BE2C (cell line): ENCODE measurements around the gene NPFF.

Experiments
- DNase-seq: peaks from one replicate; pipeline ENCODE4 v3.0.0-alpha.2; 2020
- H3K27me3 ChIP-seq: fragments of 250-450 bp; sonication (Bioruptor Pico); 2 replicates; pipeline ENCODE4 v1.5.1; 2020; ENCODE audit warnings: mild to moderate bottlenecking
- H3K36me3 ChIP-seq: fragments of 250-450 bp; sonication (Bioruptor Pico); 2 replicates; pipeline ENCODE4 v1.5.1; 2020; ENCODE audit warnings: mild to moderate bottlenecking
- H3K4me1 ChIP-seq: fragments of 250-450 bp; sonication (Bioruptor Pico); 2 replicates; pipeline ENCODE4 v1.5.1; 2020
- H3K4me3 ChIP-seq: 2 replicates; pipeline ENCODE4 v1.5.1; 2011; ENCODE audit warnings: low read depth, low read length
- H3K9me3 ChIP-seq: fragments of 250-450 bp; sonication (Bioruptor Pico); 2 replicates; pipeline ENCODE4 v1.5.1; 2020
- TF ChIP-seq, protein P1 (sequence below): IDR thresholded peaks from 2 replicates; pipeline ENCODE4 v1.5.1; 2012; ENCODE audit warnings: mild to moderate bottlenecking, low read depth, low read length

Gene NPFF

DNA sequence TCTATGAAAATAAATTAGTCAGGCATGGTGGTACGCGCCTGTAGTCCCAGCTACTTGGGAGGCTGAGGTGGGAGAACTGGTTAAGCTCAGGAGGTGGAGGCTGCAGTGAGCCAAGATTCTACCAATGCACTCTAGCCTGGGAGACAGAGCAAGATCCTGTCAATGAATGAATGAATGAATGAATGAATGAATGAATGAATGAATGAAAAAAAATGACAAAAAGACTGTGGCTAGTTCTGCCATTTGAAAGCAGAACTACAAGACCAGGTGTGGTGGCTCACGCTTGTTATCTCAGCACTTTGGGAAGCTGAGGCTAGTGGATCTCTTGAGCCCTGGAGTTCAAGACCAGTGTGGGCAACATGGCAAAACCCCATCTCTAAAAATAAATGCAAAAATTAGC, 32.2 kb upstream of the NPFF start:
- DNase-seq: no peak
- Histone ChIP-seq H3K9me3 (no peaks in the 10 kb centered on the region), H3K4me1 (no peaks in the 10 kb centered on the region), H3K36me3 (peaks cover 15% of the 10 kb centered on the region), H3K27me3 (no peaks in the 10 kb centered on the region), H3K4me3 (no peak overlapping the region)
- TF ChIP-seq, protein P1, sequence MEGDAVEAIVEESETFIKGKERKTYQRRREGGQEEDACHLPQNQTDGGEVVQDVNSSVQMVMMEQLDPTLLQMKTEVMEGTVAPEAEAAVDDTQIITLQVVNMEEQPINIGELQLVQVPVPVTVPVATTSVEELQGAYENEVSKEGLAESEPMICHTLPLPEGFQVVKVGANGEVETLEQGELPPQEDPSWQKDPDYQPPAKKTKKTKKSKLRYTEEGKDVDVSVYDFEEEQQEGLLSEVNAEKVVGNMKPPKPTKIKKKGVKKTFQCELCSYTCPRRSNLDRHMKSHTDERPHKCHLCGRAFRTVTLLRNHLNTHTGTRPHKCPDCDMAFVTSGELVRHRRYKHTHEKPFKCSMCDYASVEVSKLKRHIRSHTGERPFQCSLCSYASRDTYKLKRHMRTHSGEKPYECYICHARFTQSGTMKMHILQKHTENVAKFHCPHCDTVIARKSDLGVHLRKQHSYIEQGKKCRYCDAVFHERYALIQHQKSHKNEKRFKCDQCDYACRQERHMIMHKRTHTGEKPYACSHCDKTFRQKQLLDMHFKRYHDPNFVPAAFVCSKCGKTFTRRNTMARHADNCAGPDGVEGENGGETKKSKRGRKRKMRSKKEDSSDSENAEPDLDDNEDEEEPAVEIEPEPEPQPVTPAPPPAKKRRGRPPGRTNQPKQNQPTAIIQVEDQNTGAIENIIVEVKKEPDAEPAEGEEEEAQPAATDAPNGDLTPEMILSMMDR: no peak

DNA sequence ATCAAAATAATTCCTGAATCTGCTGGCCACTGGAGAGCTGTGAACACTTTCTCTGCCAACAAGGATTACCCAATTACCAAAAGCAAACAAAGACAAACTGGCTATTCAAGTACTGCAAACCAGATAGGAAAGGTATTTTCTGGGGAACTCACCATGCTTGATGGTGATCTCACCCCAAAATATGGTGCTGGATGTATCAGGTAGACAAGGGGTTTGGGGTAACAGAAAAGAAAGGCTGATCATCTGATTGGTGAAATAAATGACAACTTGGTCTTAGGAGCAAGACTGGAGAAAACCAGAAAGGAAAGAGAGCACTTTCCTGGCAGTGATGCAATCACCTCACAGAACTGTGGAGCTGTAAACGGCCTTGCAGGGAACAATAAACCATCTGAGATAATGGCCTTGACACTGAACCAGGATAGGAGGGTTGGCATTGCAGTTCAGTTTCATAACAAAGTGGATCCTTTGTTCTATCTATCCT, 31.0 kb upstream of the NPFF start:
- no peak for DNase-seq

DNA sequence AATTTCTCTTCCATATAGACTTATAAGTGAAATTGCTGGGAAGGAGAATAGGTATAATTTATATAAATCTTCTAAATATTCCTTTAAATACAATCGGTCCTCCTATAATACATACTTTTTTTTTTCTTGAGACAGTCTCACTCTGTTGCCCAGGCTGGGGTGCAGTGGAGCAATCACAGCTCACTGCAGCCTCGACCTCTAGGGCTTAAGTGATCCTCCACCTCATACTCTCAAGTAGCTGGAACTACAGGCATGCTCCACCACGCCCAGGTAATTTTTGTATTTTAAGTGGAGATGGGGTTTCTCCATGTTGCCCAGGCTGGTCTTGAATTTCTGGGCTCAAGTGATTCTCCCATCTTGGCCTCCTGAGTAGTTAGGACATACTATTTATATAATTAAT, 29.7 kb upstream of the NPFF start:
- no peaks in the 10 kb centered on the region for H3K4me1 ChIP-seq
- no peaks in the 10 kb centered on the region for H3K9me3 ChIP-seq
- H3K4me3 ChIP-seq: no peak overlapping the region
- TF ChIP-seq, protein P1: no peak
- H3K36me3 ChIP-seq: peaks cover 20% of the 10 kb centered on the region
- H3K27me3 ChIP-seq: no peaks in the 10 kb centered on the region
- no peak for DNase-seq

More for the DNA sequence above, 31.0 kb upstream of the NPFF start:
- Histone ChIP-seq H3K4me3 (no peak overlapping the region), H3K4me1 (no peaks in the 10 kb centered on the region), H3K9me3 (no peaks in the 10 kb centered on the region), H3K36me3 (peaks cover 23% of the 10 kb centered on the region), H3K27me3 (no peaks in the 10 kb centered on the region)
- TF ChIP-seq, protein P1: no peak

DNA sequence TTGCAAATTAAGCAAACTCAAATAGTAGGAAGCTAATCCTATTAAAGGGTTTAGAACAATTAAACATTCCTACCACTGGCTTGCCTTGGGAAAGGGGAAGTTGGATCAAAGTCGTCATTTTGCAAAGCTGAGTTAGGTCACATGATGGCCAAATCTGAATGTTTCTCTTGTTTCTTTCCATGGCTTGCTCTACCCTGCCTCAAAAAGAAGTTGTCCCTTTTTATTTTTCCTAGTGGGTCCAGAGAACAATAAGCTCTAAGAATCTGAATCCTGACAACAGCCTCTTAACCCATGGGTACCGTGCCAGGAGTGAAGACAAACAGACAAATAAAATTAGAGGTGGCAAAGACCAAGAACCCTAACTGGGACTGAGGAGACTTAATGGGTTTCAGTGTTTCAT, 26.2 kb upstream of the NPFF start:
- no peak for DNase-seq
- Histone ChIP-seq H3K4me3 (no peak overlapping the region), H3K27me3 (no peaks in the 10 kb centered on the region), H3K9me3 (no peaks in the 10 kb centered on the region), H3K36me3 (peaks cover 24% of the 10 kb centered on the region), H3K4me1 (no peaks in the 10 kb centered on the region)
- TF ChIP-seq, protein P1: no peak

DNA sequence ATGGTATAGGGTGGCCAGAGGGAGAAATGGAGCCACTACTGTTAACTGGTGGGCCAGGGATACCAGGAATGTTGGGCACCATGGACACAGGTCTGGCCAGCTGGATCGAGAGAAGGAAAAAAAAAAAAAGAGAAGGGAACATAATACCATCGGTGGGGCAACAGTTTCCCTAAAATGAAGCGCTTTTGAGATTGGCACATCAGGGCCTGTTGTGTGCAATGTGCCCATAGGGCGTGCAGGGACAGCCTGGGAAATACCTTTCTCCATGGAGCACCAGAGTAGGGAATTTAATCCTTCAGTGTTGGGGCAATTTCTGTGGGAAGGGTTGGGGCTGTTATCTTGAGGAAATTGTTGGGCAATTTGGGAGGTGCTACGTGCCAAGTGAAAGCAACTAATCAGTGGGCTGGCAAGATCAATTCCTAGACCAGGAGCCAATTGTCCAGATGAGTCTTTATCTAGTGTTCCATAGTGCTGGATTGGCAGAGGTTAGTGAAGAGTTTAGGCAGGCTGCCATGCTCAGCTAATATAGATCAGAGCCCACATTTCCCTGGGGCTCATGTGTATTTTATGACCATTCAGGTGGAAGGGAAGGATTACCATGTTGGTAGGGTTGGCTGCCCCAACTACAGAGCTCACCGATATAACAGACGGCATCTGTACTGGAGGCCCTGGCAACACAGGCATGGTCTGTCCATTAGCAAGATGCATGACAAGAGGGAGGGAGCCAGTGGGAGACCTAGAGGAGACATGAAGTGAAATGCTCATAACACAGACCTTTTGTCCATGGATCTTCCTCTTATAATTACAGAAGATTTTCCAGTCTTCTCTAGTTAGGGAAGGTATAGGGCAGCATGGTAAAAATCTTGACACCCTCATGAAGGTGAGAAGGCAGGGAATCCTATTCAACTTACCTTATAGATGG, 25.5 kb upstream of the NPFF start:
- no peak for DNase-seq
- no peaks in the 10 kb centered on the region for H3K27me3 ChIP-seq
- peaks cover 24% of the 10 kb centered on the region for H3K36me3 ChIP-seq
- H3K4me1 ChIP-seq: no peaks in the 10 kb centered on the region
- no peak overlapping the region for H3K4me3 ChIP-seq
- H3K9me3 ChIP-seq: no peaks in the 10 kb centered on the region
- TF ChIP-seq, protein P1: no peak

DNA sequence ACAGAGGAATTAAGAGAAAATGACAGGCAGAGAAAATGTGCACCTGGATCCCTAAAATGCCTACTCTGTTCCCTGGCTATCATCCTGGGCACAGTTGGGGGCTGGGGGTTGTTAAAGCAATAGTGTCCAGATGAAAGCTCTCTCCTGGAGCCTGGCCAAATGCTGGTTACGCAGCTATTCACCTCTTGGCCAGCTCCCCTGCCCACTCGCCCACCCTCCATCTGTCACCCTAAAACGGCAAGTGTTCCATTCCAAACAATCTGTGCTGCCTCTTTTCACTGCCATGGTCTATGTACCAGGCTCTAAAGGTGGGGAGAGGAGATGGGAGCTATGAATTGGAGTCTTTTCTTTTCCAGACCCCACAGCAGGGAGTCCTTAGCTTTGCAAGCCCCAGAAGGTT, 24.7 kb upstream of the NPFF start:
- H3K27me3 ChIP-seq: no peaks in the 10 kb centered on the region
- TF ChIP-seq, protein P1: no peak
- H3K36me3 ChIP-seq: peaks cover 24% of the 10 kb centered on the region
- no peak overlapping the region for H3K4me3 ChIP-seq
- H3K9me3 ChIP-seq: no peaks in the 10 kb centered on the region
- DNase-seq: no peak
- H3K4me1 ChIP-seq: no peaks in the 10 kb centered on the region
